Cardiac muscle cell (in vitro differentiated cells and primary cell): ENCODE results near the gene CSMD2. TPM values are rescaled to one million over a fixed set of nuclear protein-coding genes. Genes with fewer than 3 reads are reported as not detected.

Source experiments
- DNase-seq, 2 donors: peaks; one replicate each; pipeline versions ENCODE4 v3.0.0 to v3.0.0-alpha.2; 2010 to 2017; ENCODE audit warnings: low read depth in 1 of 2, low spot score in 1 of 2
- H3K27ac ChIP-seq: fragments of 200-600 bp; sonication (generic); 2 replicates; pipeline ENCODE4 v1.5.1; 2016
- H3K27me3 ChIP-seq: fragments of 200-600 bp; sonication (generic); 2 replicates; pipeline ENCODE4 v1.6.0; 2016; ENCODE audit warnings: control low read depth
- H3K36me3 ChIP-seq: fragments of 200-600 bp; sonication (generic); 2 replicates; pipeline ENCODE4 v1.5.1; 2016; ENCODE audit warnings: control low read depth
- H3K4me1 ChIP-seq: fragments of 200-600 bp; sonication (generic); 2 replicates; pipeline ENCODE4 v1.8.1; 2017; ENCODE audit warnings: low read depth, mild to moderate bottlenecking, mixed run types
- H3K4me3 ChIP-seq: fragments of 200-600 bp; sonication (generic); 2 replicates; pipeline ENCODE4 v1.5.1; 2016; ENCODE audit warnings: mild to moderate bottlenecking
- H3K9me3 ChIP-seq: fragments of 200-600 bp; sonication (generic); 2 replicates; pipeline ENCODE4 v1.5.1; 2017; ENCODE audit warnings: low read depth, mild to moderate bottlenecking, control low read depth
- polyA plus RNA-seq: library from polyadenylated mRNA; unstranded; fragments of >200 nt; fragmentation: Nextera tagmentation; extraction: Ambion mirVana; gene quantifications from 2 replicates; pipeline ENCODE4 v1.2.1, GENCODE V29; 2016
- total RNA-seq: library from RNA; depleted of rRNA; stranded (reverse); fragments of >200 nt; gene quantifications from 2 replicates; pipeline ENCODE4 v1.2.3, GENCODE V29; 2016
- TF ChIP-seq, protein P1 (sequence below): IDR thresholded peaks from 2 replicates; pipeline ENCODE4 v1.5.1; 2012; ENCODE audit warnings: low read depth, mild to moderate bottlenecking, low read length

Gene CSMD2
- total and polyA plus RNA-seq, 2 experiments from 2014 or later, result 0.24 TPM; not detected in 1

DNA sequence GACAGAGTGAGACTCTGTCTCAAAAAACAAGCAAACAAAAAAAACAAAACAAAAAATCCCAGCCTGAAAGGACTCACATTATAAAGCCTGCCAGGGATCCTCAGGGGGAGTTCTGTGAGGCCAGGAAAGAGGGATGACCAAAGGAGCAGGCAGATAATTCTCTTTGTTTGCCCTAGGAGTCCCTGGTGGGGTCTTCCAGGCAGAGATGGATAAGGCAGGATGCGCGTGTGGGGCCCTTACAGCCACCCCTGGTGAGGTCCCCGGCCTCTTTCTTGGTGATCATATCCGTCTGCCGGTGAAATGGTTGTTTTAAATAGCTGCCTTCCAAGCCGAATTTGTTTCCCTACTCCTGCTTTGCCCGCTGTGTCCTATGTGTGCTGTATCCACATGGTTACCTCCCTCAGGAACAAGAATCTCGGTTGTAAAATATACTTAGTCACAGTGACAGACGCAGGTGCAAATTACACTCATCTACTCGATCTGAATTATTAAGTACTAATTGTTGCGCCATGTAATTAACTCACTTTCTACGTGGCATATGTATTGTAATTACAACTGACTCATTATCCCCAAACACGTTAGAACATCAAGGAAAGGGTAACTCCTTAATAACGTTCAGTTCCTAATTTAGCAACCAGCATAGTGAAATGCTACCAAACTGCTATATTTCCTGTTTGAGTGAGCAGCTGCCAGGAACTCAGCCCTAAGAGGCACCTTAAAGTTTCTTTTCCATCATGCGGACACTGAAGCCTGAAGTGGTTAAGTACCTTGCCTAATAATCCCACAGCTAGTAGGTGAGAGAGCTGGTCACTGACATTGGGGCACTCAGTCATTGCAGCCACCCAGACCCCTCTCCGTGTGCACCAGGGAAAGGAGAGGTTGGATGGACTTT, 586.2 kb downstream of the CSMD2 start:
- H3K27me3 ChIP-seq, result no peaks in the 10 kb centered on the region
- H3K4me3 ChIP-seq, result no peak overlapping the region
- TF ChIP-seq, protein P1, sequence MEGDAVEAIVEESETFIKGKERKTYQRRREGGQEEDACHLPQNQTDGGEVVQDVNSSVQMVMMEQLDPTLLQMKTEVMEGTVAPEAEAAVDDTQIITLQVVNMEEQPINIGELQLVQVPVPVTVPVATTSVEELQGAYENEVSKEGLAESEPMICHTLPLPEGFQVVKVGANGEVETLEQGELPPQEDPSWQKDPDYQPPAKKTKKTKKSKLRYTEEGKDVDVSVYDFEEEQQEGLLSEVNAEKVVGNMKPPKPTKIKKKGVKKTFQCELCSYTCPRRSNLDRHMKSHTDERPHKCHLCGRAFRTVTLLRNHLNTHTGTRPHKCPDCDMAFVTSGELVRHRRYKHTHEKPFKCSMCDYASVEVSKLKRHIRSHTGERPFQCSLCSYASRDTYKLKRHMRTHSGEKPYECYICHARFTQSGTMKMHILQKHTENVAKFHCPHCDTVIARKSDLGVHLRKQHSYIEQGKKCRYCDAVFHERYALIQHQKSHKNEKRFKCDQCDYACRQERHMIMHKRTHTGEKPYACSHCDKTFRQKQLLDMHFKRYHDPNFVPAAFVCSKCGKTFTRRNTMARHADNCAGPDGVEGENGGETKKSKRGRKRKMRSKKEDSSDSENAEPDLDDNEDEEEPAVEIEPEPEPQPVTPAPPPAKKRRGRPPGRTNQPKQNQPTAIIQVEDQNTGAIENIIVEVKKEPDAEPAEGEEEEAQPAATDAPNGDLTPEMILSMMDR, result no peak
- no peak overlapping the region for H3K27ac ChIP-seq
- peaks cover 6% of the 10 kb centered on the region for H3K4me1 ChIP-seq
- no peaks in the 10 kb centered on the region for H3K36me3 ChIP-seq
- H3K9me3 ChIP-seq, result no peaks in the 10 kb centered on the region
- DNase-seq, result no peak

DNA sequence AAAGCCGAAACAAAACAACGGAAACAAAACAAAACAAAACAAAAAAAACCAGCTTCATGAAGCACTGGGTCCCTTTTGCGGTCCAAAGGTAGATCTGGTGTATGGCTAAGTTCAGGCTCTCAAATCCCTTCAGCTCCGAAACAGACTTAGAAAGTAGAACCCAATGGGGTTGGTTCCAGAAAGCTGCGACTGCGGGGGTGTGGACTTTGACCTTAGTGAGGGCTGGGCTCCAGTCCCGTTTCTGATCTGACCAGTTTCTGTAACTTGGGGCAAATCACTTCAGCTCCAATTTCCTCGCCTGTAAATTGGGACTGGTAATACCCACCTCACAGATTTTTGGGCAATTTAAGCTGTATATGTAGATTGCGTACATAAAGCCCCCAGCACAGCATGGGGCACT, 587.4 kb downstream of the CSMD2 start:
- Histone ChIP-seq H3K4me3 (no peak overlapping the region), H3K27me3 (no peaks in the 10 kb centered on the region), H3K4me1 (peaks cover 6% of the 10 kb centered on the region), H3K9me3 (no peaks in the 10 kb centered on the region), H3K36me3 (no peaks in the 10 kb centered on the region), H3K27ac (no peak overlapping the region)
- TF ChIP-seq, protein P1, result no peak
- DNase-seq, result no peak

DNA sequence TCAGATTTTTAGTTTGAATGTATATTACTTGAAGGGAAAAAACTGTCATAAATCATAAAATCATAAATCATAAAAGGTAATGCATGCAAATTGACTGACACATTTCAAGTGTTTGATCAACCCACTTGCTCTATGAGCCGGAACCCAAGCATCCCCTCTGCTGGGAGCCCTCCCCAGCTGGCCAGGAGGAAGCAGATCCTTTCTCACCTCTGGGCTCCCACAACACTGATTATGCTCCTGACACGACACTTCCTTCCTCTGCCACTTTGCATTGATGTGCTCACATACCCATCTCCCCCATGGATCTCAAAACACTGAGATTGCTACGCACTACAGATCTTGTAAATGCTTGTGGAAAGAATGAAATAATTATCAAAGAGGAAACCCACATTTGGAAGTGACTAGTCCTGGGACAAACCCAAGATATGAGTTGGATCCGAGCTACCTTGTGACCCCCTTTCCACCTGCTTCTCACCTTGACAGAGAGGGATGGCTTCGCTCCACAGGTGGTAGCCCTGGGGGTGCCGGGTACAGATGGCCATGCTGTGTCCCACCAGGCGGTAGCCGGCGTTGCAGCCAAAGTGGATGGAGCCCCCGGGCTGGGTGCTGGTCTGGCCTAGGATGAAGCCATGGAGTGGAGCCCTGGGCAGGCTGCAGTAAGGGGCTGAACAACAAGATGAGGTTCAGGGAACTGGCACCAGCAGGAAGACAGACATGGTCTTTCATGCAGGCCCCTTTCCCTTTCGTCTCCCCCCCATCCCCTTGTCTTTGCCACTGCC, 588.0 kb downstream of the CSMD2 start:
- Histone ChIP-seq H3K4me1 (peaks cover 6% of the 10 kb centered on the region), H3K27ac (no peak overlapping the region), H3K9me3 (no peaks in the 10 kb centered on the region), H3K27me3 (no peaks in the 10 kb centered on the region), H3K36me3 (no peaks in the 10 kb centered on the region), H3K4me3 (no peak overlapping the region)
- DNase-seq, result no peak
- TF ChIP-seq, protein P1, result no peak

DNA sequence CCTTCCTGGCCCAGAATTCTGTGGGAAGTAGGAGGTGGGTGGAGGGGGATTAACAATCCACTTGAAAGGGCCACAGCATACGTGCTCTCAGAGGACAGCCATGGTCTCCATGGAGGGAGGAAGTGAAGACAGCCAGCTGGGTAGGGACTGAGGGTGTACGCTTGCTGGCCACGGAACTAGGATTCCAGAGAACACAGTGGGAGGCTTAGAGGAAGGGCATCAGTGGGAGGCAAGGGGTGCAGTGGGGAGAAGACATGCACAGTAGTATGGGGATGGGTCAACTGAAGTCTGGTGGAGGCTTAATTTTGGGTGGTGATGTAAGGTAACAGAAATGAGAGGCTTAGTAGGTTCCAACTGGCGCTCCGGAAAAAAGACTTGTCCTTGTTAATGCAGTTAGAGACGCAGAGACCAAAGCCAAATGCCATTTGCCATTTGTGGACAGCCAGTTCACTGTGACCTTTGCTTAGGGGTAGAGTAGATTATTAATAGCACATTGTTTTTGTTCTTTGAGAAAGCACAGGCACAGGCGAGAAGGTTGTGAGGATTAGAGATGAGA, 589.6 kb downstream of the CSMD2 start:
- no peaks in the 10 kb centered on the region for H3K36me3 ChIP-seq
- peaks cover 6% of the 10 kb centered on the region for H3K4me1 ChIP-seq
- H3K4me3 ChIP-seq, result no peak overlapping the region
- no peaks in the 10 kb centered on the region for H3K9me3 ChIP-seq
- peak in 1 of 2 donors; percentile 23 for DNase-seq
- H3K27me3 ChIP-seq, result no peaks in the 10 kb centered on the region
- TF ChIP-seq, protein P1, result no peak
- peak overlapping the region; percentile 5 for H3K27ac ChIP-seq

DNA sequence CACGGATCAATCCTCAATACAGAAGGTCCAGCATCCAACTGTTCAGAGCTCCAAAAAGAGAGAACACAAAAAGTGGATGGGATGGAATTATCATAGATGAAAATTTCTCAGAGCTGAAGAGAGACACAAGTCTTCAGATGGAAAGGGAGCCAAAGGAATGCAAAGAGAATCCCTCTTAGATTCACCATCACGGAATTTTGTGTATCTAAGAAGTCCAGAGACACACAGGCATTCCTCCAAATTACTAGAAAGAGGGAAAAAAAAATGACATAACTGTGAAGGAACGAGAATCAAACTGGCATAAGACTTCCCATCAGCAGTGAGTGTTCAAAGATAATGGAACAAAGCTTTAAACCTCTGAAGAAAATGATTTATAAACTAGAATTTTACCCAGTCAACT, 591.4 kb downstream of the CSMD2 start:
- no peak for DNase-seq

More for the DNA sequence above, 591.4 kb downstream of the CSMD2 start:
- Histone ChIP-seq H3K36me3 (no peaks in the 10 kb centered on the region), H3K4me1 (peaks cover 6% of the 10 kb centered on the region), H3K9me3 (no peaks in the 10 kb centered on the region), H3K27ac (no peak overlapping the region), H3K4me3 (no peak overlapping the region), H3K27me3 (no peaks in the 10 kb centered on the region)
- TF ChIP-seq, protein P1, result no peak
